ENCODE results near the gene GRIK2. TPM values are rescaled to one million over a fixed set of nuclear protein-coding genes. Genes with fewer than 3 reads are reported as not detected.

GRIK2 gene
- total RNA-seq, 4 donors from 2014 or later, result 2.0 to 4.0 (median 2.0) TPM; not detected in 1

- 90 to 92% methylated on average over 2 of the region's 2 CpGs for WGBS, 2 donors (ENCODE audit: low coverage in 1 of 2)
- Histone ChIP-seq H3K27ac (no peak overlapping the region), H3K36me3 (no peaks in the 10 kb centered on the region), H3K27me3 (no peaks in the 10 kb centered on the region), H3K9me3 (no peaks in the 10 kb centered on the region), H3K4me1 (no peaks in the 10 kb centered on the region), H3K4me3 (no peak overlapping the region)
- intact Hi-C loops (cut with DNase I; ENCODE audit: low total_unique reads) (no loop called here), in situ Hi-C loops (cut with MboI; ENCODE audit: low pct_ligation_motif_present in 1 of 4, low pct_unique_long_range_greater_than_20kb in 1 of 4, low sequenced_read_pairs in 3 of 4) (no loop called here)
- no peak for DNase-seq
- TF ChIP-seq EP300 (IDR thresholded peaks at IDR 0.05; ENCODE audit: low read depth), result no peak
- no peak for TF ChIP-seq POLR2AphosphoS5 (IDR thresholded peaks at IDR 0.05)
- TF ChIP-seq, protein P1, sequence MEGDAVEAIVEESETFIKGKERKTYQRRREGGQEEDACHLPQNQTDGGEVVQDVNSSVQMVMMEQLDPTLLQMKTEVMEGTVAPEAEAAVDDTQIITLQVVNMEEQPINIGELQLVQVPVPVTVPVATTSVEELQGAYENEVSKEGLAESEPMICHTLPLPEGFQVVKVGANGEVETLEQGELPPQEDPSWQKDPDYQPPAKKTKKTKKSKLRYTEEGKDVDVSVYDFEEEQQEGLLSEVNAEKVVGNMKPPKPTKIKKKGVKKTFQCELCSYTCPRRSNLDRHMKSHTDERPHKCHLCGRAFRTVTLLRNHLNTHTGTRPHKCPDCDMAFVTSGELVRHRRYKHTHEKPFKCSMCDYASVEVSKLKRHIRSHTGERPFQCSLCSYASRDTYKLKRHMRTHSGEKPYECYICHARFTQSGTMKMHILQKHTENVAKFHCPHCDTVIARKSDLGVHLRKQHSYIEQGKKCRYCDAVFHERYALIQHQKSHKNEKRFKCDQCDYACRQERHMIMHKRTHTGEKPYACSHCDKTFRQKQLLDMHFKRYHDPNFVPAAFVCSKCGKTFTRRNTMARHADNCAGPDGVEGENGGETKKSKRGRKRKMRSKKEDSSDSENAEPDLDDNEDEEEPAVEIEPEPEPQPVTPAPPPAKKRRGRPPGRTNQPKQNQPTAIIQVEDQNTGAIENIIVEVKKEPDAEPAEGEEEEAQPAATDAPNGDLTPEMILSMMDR (IDR thresholded peaks at IDR 0.05), result no peak
- TF ChIP-seq POLR2A (IDR thresholded peaks at IDR 0.05), result no peak
Measured at GRCh38 chr6:101676187-101676586, 282.7 kb downstream of the GRIK2 start.

DNA sequence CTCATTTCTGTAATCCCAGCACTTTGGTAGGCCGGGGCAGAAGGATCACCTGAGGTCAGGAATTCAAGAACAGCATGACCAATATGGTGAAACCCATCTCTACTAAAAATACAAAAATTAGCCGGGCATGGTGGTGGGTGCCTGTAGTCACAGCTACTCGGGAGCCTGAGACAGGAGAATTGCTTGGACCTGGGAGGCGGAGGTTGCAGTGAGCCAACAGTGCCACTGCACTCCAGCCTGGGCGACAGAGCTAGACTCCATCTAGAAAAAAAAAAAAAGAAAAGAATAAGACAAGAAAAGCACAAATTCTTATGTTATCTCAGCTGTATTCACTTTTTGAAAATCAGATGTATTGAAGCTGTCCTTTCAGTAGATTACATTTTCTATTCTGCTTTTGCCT lies 289.4 kb downstream of the GRIK2 start:
- intact Hi-C loops (cut with DNase I; ENCODE audit: low total_unique reads) (no loop called here), in situ Hi-C loops (cut with MboI; ENCODE audit: low pct_ligation_motif_present in 1 of 4, low pct_unique_long_range_greater_than_20kb in 1 of 4, low sequenced_read_pairs in 3 of 4) (no loop called here)
- Histone ChIP-seq H3K9me3 (no peaks in the 10 kb centered on the region), H3K27ac (no peak overlapping the region), H3K4me1 (no peaks in the 10 kb centered on the region), H3K4me3 (no peak overlapping the region), H3K27me3 (no peaks in the 10 kb centered on the region), H3K36me3 (no peaks in the 10 kb centered on the region)
- TF ChIP-seq EP300 (IDR thresholded peaks at IDR 0.05; ENCODE audit: low read depth) (no peak), POLR2A (IDR thresholded peaks at IDR 0.05) (no peak), POLR2AphosphoS5 (IDR thresholded peaks at IDR 0.05) (no peak)
- TF ChIP-seq, protein P1 (IDR thresholded peaks at IDR 0.05), result no peak
- DNase-seq, result no peak
- 67 to 87% methylated on average over 1 to 5 of the region's 5 CpGs for WGBS, 2 donors (ENCODE audit: low coverage in 1 of 2)

- Histone ChIP-seq H3K36me3 (no peaks in the 10 kb centered on the region), H3K9me3 (no peaks in the 10 kb centered on the region), H3K27ac (no peak overlapping the region), H3K4me3 (no peak overlapping the region), H3K27me3 (no peaks in the 10 kb centered on the region), H3K4me1 (no peaks in the 10 kb centered on the region)
- DNase-seq, result no peak
- WGBS, 2 donors (ENCODE audit: low coverage in 1 of 2), result 90 to 93% methylated on average over 1 of the region's 1 CpG
- in situ Hi-C loops (cut with MboI; ENCODE audit: low pct_ligation_motif_present in 1 of 4, low pct_unique_long_range_greater_than_20kb in 1 of 4, low sequenced_read_pairs in 3 of 4), result no loop called here
- TF ChIP-seq POLR2A (IDR thresholded peaks at IDR 0.05) (no peak), POLR2AphosphoS5 (IDR thresholded peaks at IDR 0.05) (no peak), EP300 (IDR thresholded peaks at IDR 0.05; ENCODE audit: low read depth) (no peak)
- TF ChIP-seq, protein P1 (IDR thresholded peaks at IDR 0.05), result no peak
- intact Hi-C loops (cut with DNase I; ENCODE audit: low total_unique reads), result no loop called here
Measured at GRCh38 chr6:101683884-101684283, 290.4 kb downstream of the GRIK2 start.

DNA sequence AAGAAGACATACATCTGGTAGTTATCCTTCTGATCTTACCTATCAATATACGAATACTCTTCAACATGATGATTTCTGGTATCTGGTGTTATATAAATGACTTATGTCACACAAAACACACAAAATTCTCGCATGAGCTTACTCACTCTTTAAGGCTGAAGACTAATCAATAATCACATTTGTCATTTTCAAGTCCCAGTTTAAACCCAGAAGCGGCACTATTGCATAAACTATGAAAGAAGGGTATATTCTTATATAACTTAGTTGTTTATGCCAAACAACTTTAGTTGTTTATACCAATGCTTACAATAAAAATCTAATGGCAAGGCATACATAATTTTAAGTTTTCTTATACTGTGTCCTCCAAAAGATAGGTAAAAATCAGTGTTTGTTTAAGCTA lies 293.1 kb downstream of the GRIK2 start:
- Histone ChIP-seq H3K27me3 (no peaks in the 10 kb centered on the region), H3K36me3 (no peaks in the 10 kb centered on the region), H3K4me3 (no peak overlapping the region), H3K4me1 (no peaks in the 10 kb centered on the region), H3K9me3 (no peaks in the 10 kb centered on the region), H3K27ac (no peak overlapping the region)
- DNase-seq, result no peak
- intact Hi-C loops (cut with DNase I; ENCODE audit: low total_unique reads) (no loop called here), in situ Hi-C loops (cut with MboI; ENCODE audit: low pct_ligation_motif_present in 1 of 4, low pct_unique_long_range_greater_than_20kb in 1 of 4, low sequenced_read_pairs in 3 of 4) (no loop called here)
- 81 to 86% methylated on average over 3 of the region's 3 CpGs for WGBS, 2 donors (ENCODE audit: low coverage in 1 of 2)
- TF ChIP-seq POLR2A (IDR thresholded peaks at IDR 0.05) (no peak), EP300 (IDR thresholded peaks at IDR 0.05; ENCODE audit: low read depth) (no peak), POLR2AphosphoS5 (IDR thresholded peaks at IDR 0.05) (no peak)
- TF ChIP-seq, protein P1 (IDR thresholded peaks at IDR 0.05), result no peak
